MCF 10A (cell line): ENCODE data around the gene DUSP14. TPM values are rescaled to one million over a fixed set of nuclear protein-coding genes. Genes with fewer than 3 reads are reported as not detected.

ENCODE experiments used
- BruUV-seq: library from RNA; stranded (reverse); fragments of 400-500 nt; replicated peaks from 2 replicates; lab custom pipeline; 2021; lab: Mats Ljungman, UMichigan
- CTCF ChIA-PET: fragments of 300-600 bp; sonication (Branson Sonifier 250); formaldehyde crosslinking; extraction: SDS; loops from one replicate; lab custom pipeline; 2021; ENCODE audit warnings: antibody characterized with exemption, inconsistent platforms; lab: Yijun Ruan, JAX
- POLR2A ChIA-PET: fragments of 300-600, 350-650 bp; sonication (Branson Sonifier 250); formaldehyde crosslinking; extraction: SDS; loops from one replicate; lab custom pipeline; 2020; ENCODE audit warnings: antibody characterized with exemption, inconsistent platforms; lab: Yijun Ruan, JAX
- DNase-seq: peaks from one replicate; pipeline ENCODE4 v3.0.0-alpha.2; 2018; ENCODE audit not compliant: unreplicated experiment
- H3K27ac Mint-ChIP-seq: one replicate; pipeline ENCODE4 v1.8.0; 2022; ENCODE audit warnings: mild to moderate bottlenecking, low read depth, mixed read lengths; ENCODE audit not compliant: unreplicated experiment
- H3K27me3 Mint-ChIP-seq: one replicate; pipeline ENCODE4 v1.8.0; 2022; ENCODE audit warnings: mixed read lengths; ENCODE audit not compliant: insufficient read depth, unreplicated experiment
- H3K36me3 Mint-ChIP-seq: one replicate; pipeline ENCODE4 v1.8.0; 2022; ENCODE audit warnings: mild to moderate bottlenecking, moderate library complexity, mixed read lengths; ENCODE audit not compliant: insufficient read depth, unreplicated experiment
- H3K4me1 Mint-ChIP-seq: one replicate; pipeline ENCODE4 v1.8.0; 2022; ENCODE audit warnings: mixed read lengths; ENCODE audit not compliant: insufficient read depth, unreplicated experiment
- H3K4me3 Mint-ChIP-seq: one replicate; pipeline ENCODE4 v1.8.0; 2022; ENCODE audit warnings: mild to moderate bottlenecking, moderate library complexity, mixed read lengths; ENCODE audit not compliant: unreplicated experiment
- H3K9me3 Mint-ChIP-seq: one replicate; pipeline ENCODE4 v1.8.0; 2022; ENCODE audit warnings: mixed read lengths; ENCODE audit not compliant: unreplicated experiment
- intact Hi-C: fragments of 100-400 bp; cut with micrococcal nuclease; formaldehyde crosslinking; loops from 2 replicates; pipeline ENCODE4 v1.14.1; 2022
- total RNA-seq: library from RNA; stranded (reverse); gene quantifications from 2 replicates; pipeline ENCODE4 v1.2.3, GENCODE V29; 2022
- TF ChIP-seq, protein P1 (sequence below): fragments of 200-600 bp; IDR thresholded peaks from one replicate; pipeline ENCODE4 v1.8.0; 2022; ENCODE audit warnings: antibody characterized with exemption, mild to moderate bottlenecking; ENCODE audit not compliant: unreplicated experiment

Gene DUSP14
- total RNA-seq, 1 experiment from 2014 or later, result 39.4 TPM

DNA sequence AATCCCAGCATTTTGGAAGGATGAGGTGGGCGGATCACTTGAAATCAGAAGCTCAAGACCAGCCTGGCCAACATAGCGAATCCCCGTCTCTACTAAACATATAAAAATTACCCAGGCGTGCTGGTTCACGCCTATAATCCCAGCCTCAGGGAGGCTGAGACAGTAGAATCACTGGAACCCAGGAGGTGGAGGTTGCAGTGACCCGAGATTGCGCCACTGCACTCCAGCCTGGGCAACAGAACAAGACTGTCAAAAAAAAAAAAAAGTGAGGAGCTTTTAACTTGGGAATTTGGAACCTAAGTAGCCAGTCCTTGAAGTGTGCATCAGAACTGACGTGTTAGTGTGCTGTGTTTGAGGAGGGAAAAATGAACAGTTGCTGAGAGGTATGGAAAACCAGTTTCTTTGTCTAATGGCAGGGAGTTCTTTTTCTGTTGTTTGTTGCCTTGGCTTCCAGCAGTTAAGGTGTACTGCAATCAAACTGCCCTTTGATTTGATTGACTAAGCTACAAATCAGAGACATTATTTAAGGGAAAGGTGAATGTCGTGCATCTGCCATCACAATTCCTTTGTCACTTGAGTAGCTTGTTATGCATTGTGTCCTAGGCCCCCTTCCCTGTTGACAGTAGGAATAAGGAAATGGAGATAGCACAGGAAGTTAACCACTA is 8.6 kb upstream of the DUSP14 start:
- peak; percentile 64 for DNase-seq
- no peaks in the 10 kb centered on the region for H3K27me3 Mint-ChIP-seq

DNA sequence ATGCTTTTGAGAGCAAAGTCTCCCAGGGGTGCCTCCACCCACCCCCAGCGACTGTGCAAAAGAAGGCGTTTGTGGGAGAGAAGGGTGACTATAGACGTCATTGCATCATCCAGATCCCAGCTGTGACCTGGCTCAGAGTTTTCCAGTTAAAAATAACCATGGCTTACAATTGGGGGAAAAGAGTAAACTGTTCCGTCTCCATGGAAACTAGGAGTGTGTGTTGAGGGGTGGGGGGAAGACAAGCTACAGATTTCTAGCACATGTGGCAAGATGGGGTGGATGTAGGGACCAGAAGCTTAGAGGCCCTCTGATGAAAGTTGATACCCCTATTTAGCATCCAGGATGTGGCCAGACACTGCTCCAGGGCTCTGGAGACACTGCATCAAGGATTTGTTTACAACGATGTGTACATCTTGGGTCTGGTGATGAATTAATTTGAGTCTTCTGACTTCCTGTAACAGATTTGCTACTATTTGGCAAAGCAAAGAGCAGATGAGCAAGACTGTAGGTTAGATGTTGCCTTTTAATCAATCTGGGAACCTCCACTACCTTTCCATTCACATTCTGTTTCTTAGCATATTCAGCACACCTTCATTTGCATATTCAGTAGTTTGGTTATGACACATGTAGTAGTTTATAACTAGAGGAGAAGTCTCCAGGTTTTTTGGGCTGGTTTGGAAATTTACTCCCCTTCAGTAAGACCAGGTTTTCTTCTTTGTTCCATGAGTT is 6.2 kb upstream of the DUSP14 start:
- Mint-ChIP-seq H3K36me3 (peaks cover 17% of the 10 kb centered on the region), H3K27ac (no peak overlapping the region), H3K9me3 (no peaks in the 10 kb centered on the region), H3K27me3 (no peaks in the 10 kb centered on the region), H3K4me3 (no peak overlapping the region), H3K4me1 (peaks cover 27% of the 10 kb centered on the region)
- intact Hi-C loops, result no loop called here
- ChIA-PET CTCF (interaction anchor here (2.0 kb wide), 1 partner anchor 38 kb away, joined by 8 read pairs; no protein-coding TSS in a partner anchor), POLR2A (interaction anchor here (0.7 to 6.6 kb wide), 5 partner anchors 8 to 319 kb away, joined by 3 to 60 read pairs (median 4); no protein-coding TSS in a partner anchor)
- BruUV-seq, result no TSS peak
- TF ChIP-seq, protein P1, sequence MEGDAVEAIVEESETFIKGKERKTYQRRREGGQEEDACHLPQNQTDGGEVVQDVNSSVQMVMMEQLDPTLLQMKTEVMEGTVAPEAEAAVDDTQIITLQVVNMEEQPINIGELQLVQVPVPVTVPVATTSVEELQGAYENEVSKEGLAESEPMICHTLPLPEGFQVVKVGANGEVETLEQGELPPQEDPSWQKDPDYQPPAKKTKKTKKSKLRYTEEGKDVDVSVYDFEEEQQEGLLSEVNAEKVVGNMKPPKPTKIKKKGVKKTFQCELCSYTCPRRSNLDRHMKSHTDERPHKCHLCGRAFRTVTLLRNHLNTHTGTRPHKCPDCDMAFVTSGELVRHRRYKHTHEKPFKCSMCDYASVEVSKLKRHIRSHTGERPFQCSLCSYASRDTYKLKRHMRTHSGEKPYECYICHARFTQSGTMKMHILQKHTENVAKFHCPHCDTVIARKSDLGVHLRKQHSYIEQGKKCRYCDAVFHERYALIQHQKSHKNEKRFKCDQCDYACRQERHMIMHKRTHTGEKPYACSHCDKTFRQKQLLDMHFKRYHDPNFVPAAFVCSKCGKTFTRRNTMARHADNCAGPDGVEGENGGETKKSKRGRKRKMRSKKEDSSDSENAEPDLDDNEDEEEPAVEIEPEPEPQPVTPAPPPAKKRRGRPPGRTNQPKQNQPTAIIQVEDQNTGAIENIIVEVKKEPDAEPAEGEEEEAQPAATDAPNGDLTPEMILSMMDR, result no peak
- peak; percentile 56 for DNase-seq

More for the DNA sequence above, 8.6 kb upstream of the DUSP14 start:
- BruUV-seq, result no TSS peak
- CTCF ChIA-PET, result interaction anchor here (0.6 kb wide), 1 partner anchor 139 kb away, joined by 4 read pairs; no protein-coding TSS in a partner anchor
- TF ChIP-seq, protein P1, result no peak
- Mint-ChIP-seq H3K4me3 (no peak overlapping the region), H3K36me3 (peaks cover 40% of the 10 kb centered on the region), H3K9me3 (no peaks in the 10 kb centered on the region), H3K4me1 (peaks cover 28% of the 10 kb centered on the region), H3K27ac (no peak overlapping the region)
- POLR2A ChIA-PET, result interaction anchor here (0.7 to 3.0 kb wide), 7 partner anchors 8 to 51 kb away, joined by 3 to 19 read pairs (median 5); partner anchors contain the start of gene DUSP14
- intact Hi-C loops, result no loop called here

DNA sequence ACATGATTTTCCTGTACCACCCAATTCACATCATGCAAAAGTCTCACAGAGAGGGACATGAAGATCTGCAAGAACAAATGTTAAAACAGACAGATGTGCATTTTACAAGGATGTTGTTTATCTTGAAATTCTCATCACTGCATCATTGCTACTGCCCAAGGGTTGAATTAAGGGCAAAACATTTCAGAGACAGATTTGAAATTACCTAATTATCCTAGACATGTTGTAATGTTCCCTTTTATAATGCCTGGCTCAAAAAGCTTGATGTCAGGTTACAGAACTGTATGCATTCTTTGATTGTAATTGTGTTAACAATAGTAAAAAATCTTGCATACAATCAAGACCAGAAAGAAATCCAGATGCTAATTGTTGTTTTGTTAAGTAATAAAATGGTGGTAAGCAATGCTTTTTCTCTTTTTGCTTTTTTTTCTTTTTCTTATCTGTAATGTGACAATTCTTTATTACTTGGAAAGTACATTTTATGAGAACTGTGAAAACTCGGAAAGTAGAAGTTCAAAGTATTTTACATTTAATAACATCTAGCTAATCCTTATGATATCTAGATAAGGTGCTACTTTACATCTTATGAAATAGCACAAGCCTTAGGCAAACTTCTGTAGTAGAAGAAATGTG is 3.6 kb upstream of the DUSP14 start:
- DNase-seq, result no peak
- Mint-ChIP-seq H3K36me3 (peaks cover 6% of the 10 kb centered on the region), H3K27ac (no peak overlapping the region), H3K4me3 (no peak overlapping the region), H3K4me1 (peaks cover 27% of the 10 kb centered on the region), H3K9me3 (no peaks in the 10 kb centered on the region), H3K27me3 (no peaks in the 10 kb centered on the region)
- TF ChIP-seq, protein P1, result no peak
- CTCF ChIA-PET, result interaction anchor here (0.7 to 1.4 kb wide), 4 partner anchors 9 to 113 kb away, joined by 3 to 4 read pairs (median 3); no protein-coding TSS in a partner anchor
- POLR2A ChIA-PET, result interaction anchor here (1.0 to 8.1 kb wide), 5 partner anchors 11 to 78 kb away, joined by 3 to 130 read pairs (median 19); no protein-coding TSS in a partner anchor
- intact Hi-C loops, result no loop called here
- no TSS peak for BruUV-seq
